HG02588 (cell line): ENCODE measurements around the gene FGR.
"Not testable (repeated sequence)": the region's sequence is repeated elsewhere in the genome, so short reads cannot be mapped to it uniquely, and the experiment has no call there.

Experiments used
- ATAC-seq: cut with Tn5 transposase; IDR thresholded peaks from one replicate; pipeline ENCODE4 v1.9.1; 2021; ENCODE audit warnings: mild to moderate bottlenecking, moderate library complexity; ENCODE audit not compliant: unreplicated experiment

FGR gene

DNA sequence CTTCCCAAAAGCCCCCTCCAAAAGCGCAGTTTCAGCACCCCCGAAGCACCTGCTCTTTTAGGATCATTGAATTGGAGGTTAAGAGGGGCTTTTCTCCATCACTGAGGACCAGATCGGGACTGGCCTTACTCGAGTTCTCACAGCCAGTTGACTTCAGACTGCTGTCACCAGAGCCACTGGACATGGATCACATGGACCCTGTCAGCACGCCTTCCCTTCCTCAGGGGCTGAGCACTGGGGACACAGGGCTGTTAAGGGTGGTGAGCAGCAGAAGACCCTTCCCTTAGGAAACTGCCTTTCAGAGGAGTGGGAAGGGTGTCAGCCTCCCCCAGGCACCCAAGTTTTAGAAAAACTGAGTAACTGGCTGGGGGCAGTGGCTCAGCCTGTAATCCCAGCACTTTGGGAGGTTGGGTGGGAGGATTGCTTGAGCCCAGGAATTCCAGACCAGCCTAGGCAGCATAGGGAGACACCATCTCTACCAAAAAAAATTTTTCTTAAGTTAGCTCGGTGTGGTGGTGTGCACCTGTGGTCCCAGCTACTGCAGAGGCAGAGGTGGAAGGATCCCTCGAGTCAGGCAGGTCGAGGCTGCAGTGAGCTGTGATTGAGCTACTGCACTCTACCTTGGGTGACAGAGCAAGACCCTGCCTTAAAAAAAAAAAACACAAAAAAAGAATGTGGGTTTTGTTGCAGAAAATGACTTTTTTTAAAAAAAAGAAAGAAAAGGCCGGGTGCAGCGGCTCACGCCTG, 584 bp upstream of the FGR start:
- ATAC-seq, result no peak

- no peak for ATAC-seq
Observed at GRCh38 chr1:27634177-27634984, 604 bp downstream of the FGR start.

DNA sequence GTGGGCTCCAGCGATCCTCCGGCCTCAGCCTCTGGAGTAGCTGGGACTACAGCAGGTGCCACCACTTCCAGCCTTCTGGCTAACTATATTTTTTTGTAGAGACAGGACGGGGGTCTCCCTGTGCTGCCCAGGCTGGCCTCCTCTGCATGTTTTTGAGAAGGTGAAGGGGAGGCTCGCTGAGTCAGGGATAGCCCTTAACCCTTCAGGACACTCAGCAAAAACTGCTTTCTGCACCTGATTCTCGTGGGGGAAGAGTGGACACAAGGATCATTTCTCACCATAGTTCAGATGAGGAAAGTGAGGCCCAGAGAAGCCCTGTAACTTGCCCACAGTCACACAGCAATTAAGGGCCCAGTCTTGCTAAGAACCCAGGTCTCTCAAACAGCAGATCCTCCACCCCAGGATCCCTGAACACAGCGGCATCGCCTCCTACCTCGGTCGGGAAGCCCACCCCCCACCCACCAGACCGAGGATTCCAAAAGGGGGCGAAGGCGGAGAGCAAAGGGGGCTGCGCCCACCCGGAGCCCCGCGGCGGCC, 1.3 kb downstream of the FGR start:
- ATAC-seq, result no peak

- ATAC-seq, result no peak
Observed at GRCh38 chr1:27633298-27633610, 1.7 kb downstream of the FGR start.

- no peak for ATAC-seq
Observed at GRCh38 chr1:27632387-27633297, 2.3 kb downstream of the FGR start.

GRCh38 chr1:27630859-27631491, 4.0 kb downstream of the FGR start:
- no peak for ATAC-seq

- no peak for ATAC-seq
Observed at GRCh38 chr1:27628712-27629111, 6.3 kb downstream of the FGR start.

GRCh38 chr1:27627733-27628132, 7.3 kb downstream of the FGR start:
- ATAC-seq, result not testable (repeated sequence)

DNA sequence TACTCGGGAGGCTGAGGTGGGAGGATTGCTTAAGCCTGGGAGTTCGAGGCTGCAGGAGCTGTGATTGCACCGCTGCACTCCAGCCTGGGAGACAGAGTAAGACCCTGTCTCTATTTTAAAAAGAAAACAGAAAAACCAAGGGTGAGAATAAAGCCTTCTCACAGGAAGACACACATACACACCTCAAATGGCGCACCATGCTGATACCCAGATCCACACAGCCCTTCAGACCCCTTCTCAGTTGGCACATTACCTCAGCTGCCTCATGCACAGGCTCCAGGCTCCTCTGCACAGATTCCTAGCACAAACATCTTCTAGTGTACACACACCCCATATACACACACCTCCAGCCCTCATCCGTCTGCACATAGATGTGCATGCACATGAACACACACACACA, 7.9 kb downstream of the FGR start:
- no peak for ATAC-seq

- no peak for ATAC-seq
Observed at GRCh38 chr1:27626031-27626935, 8.7 kb downstream of the FGR start.

- ATAC-seq, result no peak
Observed at GRCh38 chr1:27624467-27625178, 10.4 kb downstream of the FGR start.

DNA sequence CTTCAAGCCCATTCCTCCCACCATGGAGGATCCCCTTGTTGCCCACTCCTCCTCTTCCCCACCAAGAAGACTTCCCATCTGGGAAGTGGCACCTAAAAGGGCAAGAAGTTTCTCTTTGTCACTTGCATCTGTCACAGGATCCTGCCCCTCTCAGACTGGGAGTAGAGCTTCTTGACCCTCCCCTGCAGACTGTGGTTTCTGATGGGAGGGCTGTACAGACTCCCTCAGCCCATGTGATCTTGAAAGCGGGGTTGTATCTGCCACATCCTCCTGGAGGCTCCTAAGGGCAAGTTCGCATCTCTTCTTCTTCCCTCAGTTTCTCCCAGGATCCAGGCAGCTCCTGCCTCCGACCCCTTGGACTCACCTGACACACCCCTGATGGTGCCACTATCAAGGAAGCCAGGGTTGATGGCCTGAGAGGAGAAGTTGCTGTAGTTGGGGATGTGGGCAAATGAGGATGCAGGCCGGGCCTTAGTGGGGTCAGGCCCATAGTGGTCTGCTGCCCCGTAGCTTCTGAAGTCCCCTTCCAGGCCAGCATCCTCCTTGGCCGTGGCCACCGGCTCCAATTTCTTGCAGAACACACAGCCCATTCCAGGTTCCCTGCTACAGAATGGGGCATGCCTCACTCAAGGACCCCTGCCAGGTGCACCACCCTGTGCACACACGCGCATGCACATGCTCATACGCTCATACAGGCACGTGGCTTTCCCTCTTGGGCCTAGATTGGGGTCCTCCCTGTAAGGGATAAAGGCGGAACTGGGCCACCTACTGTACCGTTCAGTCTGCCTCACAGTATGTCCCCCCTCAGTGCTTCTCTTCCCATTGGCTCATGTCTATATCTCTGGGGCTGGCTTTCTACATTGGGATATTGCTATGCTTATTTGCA, 11.4 kb downstream of the FGR start:
- ATAC-seq, result no peak

GRCh38 chr1:27622828-27623227, 12.2 kb downstream of the FGR start:
- no peak for ATAC-seq

GRCh38 chr1:27621051-27621920, 13.7 kb downstream of the FGR start:
- ATAC-seq, result no peak

DNA sequence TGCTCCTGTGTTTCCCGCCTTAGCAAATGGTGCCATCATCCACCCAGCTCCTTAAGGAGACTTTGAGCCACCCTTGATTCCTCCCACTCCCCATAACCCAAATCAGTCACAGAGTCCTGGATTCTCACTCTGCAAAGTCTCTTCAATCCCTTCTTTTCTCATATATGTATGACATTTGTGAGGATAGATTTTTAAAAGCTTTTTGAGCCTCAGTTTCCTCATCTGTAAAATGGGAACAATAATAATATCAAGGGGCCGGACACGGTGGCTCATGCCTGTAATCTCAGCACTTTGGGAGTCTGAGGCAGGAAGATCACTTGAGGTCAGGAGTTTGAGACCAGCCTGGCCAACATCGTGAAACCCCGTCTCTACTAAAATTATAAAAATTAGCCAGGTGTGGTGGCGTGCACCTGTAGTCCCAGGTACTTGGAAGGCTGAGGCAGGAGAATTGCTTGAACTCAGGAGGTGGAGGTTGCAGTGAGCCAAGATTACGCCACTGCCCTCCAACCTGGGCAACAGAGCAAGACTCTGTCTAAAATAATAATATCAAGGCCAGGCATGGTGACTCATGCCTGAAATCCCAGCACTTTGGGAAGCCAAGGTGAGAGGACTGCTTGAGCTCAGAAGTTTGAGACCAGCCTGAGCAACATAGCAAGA, 15.1 kb downstream of the FGR start:
- not testable (repeated sequence) for ATAC-seq

- no peak for ATAC-seq
Observed at GRCh38 chr1:27618341-27619082, 16.5 kb downstream of the FGR start.
